HepG2 (cell line): ENCODE measurements around the gene MMP3. TPM values are rescaled to one million over a fixed set of nuclear protein-coding genes. Genes with fewer than 3 reads are reported as not detected.
A peak's percentile ranks its signal among the peaks of the same experiment; 100 is the strongest.

Experiments used
- ATAC-seq: fragments of 200-7000 bp; cut with Tn5 transposase; 3 replicates; pipeline ENCODE4 v1.9.1; 2020; ENCODE audit warnings: mild to moderate bottlenecking, moderate library complexity
- BruUV-seq: library from RNA; stranded (reverse); fragments of 400-500 nt; replicated peaks from 2 replicates; lab custom pipeline; 2021; lab: Mats Ljungman, UMichigan
- CTCF ChIA-PET: fragments of 300-600 bp; formaldehyde crosslinking; extraction: SDS; loops from one replicate; lab custom pipeline; 2021; ENCODE audit warnings: low total read pairs, inconsistent platforms, low intra/inter-chr PET ratio; lab: Yijun Ruan, JAX
- POLR2A ChIA-PET: fragments of 350-600 bp; sonication (Branson Sonifier 250); formaldehyde crosslinking; loops from one replicate; lab custom pipeline; 2020; ENCODE audit warnings: antibody characterized with exemption, inconsistent platforms; lab: Yijun Ruan, JAX
- DNase-seq: peaks from one replicate; pipeline ENCODE4 v3.0.0-alpha.2; 2015; ENCODE audit warnings: low spot score
- FAIRE-seq: peaks from 3 replicates; lab custom pipeline; 2011; peaks lifted over from hg19 to GRCh38; lab: Jason Lieb, UNC
- H2AFZ ChIP-seq: one replicate; pipeline ENCODE4 v1.6.1; 2011; ENCODE audit warnings: low read length, inconsistent platforms
- H3K27ac ChIP-seq: fragments of 300-600 bp; 3 replicates; pipeline ENCODE4 v1.8.0; 2011; ENCODE audit warnings: mixed run types, mild to moderate bottlenecking, mixed read lengths, low read length, inconsistent platforms; ENCODE audit not compliant: insufficient read depth; ENCODE audit errors: extremely low read length
- H3K27me3 ChIP-seq, 2 experiments: fragments of 200-600 bp in 1 of 2; 2 replicates in 1 of 2; 3 replicates in 1 of 2; pipeline versions ENCODE4 v1.6.0 to v1.8.0; 2011; ENCODE audit warnings: low read length in 2 of 2, mild to moderate bottlenecking in 2 of 2, moderate library complexity in 2 of 2, inconsistent platforms in 1 of 2; ENCODE audit not compliant: insufficient read depth in 2 of 2, control insufficient read depth in 1 of 2
- H3K36me3 ChIP-seq, 2 experiments: fragments of 200-600 bp in 1 of 2; replicated peaks in 1 of 2; 2 replicates in 1 of 2; 3 replicates in 1 of 2; pipeline versions ENCODE4 v1.5.1 to v1.8.0; 2011; ENCODE audit warnings: low read length in 2 of 2, inconsistent platforms in 1 of 2; ENCODE audit not compliant: insufficient read depth in 2 of 2, control insufficient read depth in 1 of 2
- H3K4me1 ChIP-seq: 2 replicates; pipeline ENCODE4 v1.5.1; 2012; ENCODE audit warnings: low read length, inconsistent platforms; ENCODE audit not compliant: insufficient read depth
- H3K4me2 ChIP-seq: 2 replicates; pipeline ENCODE4 v1.6.0; 2011; ENCODE audit warnings: low read depth, low read length, inconsistent platforms
- H3K4me3 ChIP-seq, 3 experiments: fragments of 200-600 bp in 1 of 3; sonication (generic), shearing (Covaris generic) in 1 of 3; replicated peaks in 1 of 3; 2 replicates each; pipeline ENCODE4 v1.5.1; 2011 to 2016; ENCODE audit warnings: low read length in 3 of 3, inconsistent platforms in 2 of 3, low read depth in 2 of 3, mild to moderate bottlenecking in 2 of 3, control low read depth in 1 of 3, mixed read lengths in 1 of 3; ENCODE audit not compliant: insufficient read depth in 1 of 3
- H3K79me2 ChIP-seq: one replicate; pipeline ENCODE4 v1.6.1; 2011; ENCODE audit warnings: low read length, inconsistent platforms; ENCODE audit not compliant: insufficient read depth
- H3K9ac ChIP-seq: 2 replicates; pipeline ENCODE4 v1.6.0; 2011; ENCODE audit warnings: mild to moderate bottlenecking, low read depth, low read length, inconsistent platforms; ENCODE audit not compliant: insufficient read depth
- H3K9me3 ChIP-seq: 2 replicates; pipeline ENCODE4 v1.5.1; 2012; ENCODE audit warnings: mild to moderate bottlenecking, low read length
- H4K20me1 ChIP-seq: 2 replicates; pipeline ENCODE4 v1.6.0; 2011; ENCODE audit warnings: inconsistent platforms, mild to moderate bottlenecking, low read length, moderate library complexity; ENCODE audit not compliant: insufficient read depth
- BRCA1 ChIP-seq: sonication (generic); formaldehyde crosslinking; IDR thresholded peaks from 2 replicates; pipeline ENCODE4 v1.4.0; 2020; ENCODE audit warnings: missing genetic modification reagents
- NFE2L2 ChIP-seq: fragments of 150-350 bp; IDR thresholded peaks from 2 replicates; pipeline ENCODE4 v1.6.1; 2014; ENCODE audit warnings: low read length
- STAG1 ChIP-seq: sonication (generic); formaldehyde crosslinking; IDR thresholded peaks from 2 replicates; pipeline ENCODE4 v1.4.0; 2020; ENCODE audit warnings: missing genetic modification reagents
- TFAP4 ChIP-seq: sonication (generic); IDR thresholded peaks from 2 replicates; pipeline ENCODE4 v1.6.1; 2016; ENCODE audit warnings: low read depth, borderline replicate concordance
- XRCC5 ChIP-seq: fragments of 200-400 bp; formaldehyde crosslinking; optimal IDR thresholded peaks from 2 replicates; pipeline ENCODE3; 2017; ENCODE audit warnings: mild to moderate bottlenecking, low read length
- ZFP62 ChIP-seq: sonication (generic); formaldehyde crosslinking; IDR thresholded peaks from 2 replicates; pipeline ENCODE4 v1.4.0; 2020; ENCODE audit warnings: missing genetic modification reagents
- ZFP91 ChIP-seq: sonication (generic); formaldehyde crosslinking; IDR thresholded peaks from 2 replicates; pipeline ENCODE4 v1.9.0; 2022; ENCODE audit warnings: missing genetic modification reagents, mild to moderate bottlenecking, borderline replicate concordance
- ZNF446 ChIP-seq: sonication (generic); formaldehyde crosslinking; IDR thresholded peaks from 2 replicates; pipeline ENCODE4 v1.5.0; 2020; ENCODE audit warnings: mild to moderate bottlenecking, missing genetic modification reagents
- ZNF468 ChIP-seq: sonication (generic); formaldehyde crosslinking; IDR thresholded peaks from 2 replicates; pipeline ENCODE4 v1.8.0; 2022; ENCODE audit warnings: mild to moderate bottlenecking, moderate library complexity, missing genetic modification reagents
- WGBS: methylation state at CpG from one replicate; pipeline ENCODE4 v1.1.6; 2017; ENCODE audit warnings: low lambda C conversion rate; 5-methylcytosine and 5-hydroxymethylcytosine counted together
- in situ Hi-C: cut with HindIII; loops from 2 replicates; pipeline ENCODE4 v1.10.0; 2017; ENCODE audit warnings: low pct_unique_long_range_greater_than_20kb; ENCODE audit not compliant: extremely low pct_ligation_motif_present
- intact Hi-C: fragments of 100-400 bp; cut with micrococcal nuclease; formaldehyde crosslinking; loops from one replicate; pipeline ENCODE4 v1.10.0; 2022; ENCODE audit not compliant: unreplicated experiment
- polyA plus RNA-seq, 8 experiments: library from polyadenylated mRNA; depleted of rRNA in 3 of 8; stranded (reverse) in 7 of 8; unstranded in 1 of 8; fragments of >200 nt; fragmentation: Illumina TruSeq in 4 of 8; extraction: Trizol in 4 of 8; gene quantifications; 2 replicates each; pipeline versions ENCODE4 v1.2.1 to v1.2.3, GENCODE V29; 2011 to 2016; ENCODE audit warnings: low read depth in 4 of 8, missing spikeins in 1 of 8, mixed read lengths in 1 of 8; ENCODE audit not compliant: insufficient read depth in 1 of 8
- total RNA-seq, 5 experiments: library from RNA; depleted of rRNA; stranded (reverse); fragments of >200 nt; fragmentation: Illumina TruSeq; extraction: Trizol; gene quantifications; 2 replicates each; pipeline ENCODE4 v1.2.3, GENCODE V29; 2016; ENCODE audit warnings: low read depth in 1 of 5
- TF ChIP-seq, protein P1 (sequence below): sonication (generic); formaldehyde crosslinking; IDR thresholded peaks from 2 replicates; pipeline ENCODE4 v1.5.0; 2020; ENCODE audit warnings: mild to moderate bottlenecking, missing genetic modification reagents, moderate library complexity
- TF ChIP-seq, protein P2 (sequence below): sonication (generic); formaldehyde crosslinking; IDR thresholded peaks from 2 replicates; pipeline ENCODE4 v1.5.0; 2020; ENCODE audit warnings: missing genetic modification reagents, mild to moderate bottlenecking, borderline replicate concordance
- TF ChIP-seq, protein P3 (sequence below): sonication (generic); formaldehyde crosslinking; IDR thresholded peaks from 2 replicates; pipeline ENCODE4 v1.5.0; 2020; ENCODE audit warnings: missing genetic modification reagents

Gene MMP3
- total and polyA plus RNA-seq, 2 of the 13 experiments (the other 11 are each of a cell fraction or from before 2014, with no cell fraction given): 1.2 to 1.5 TPM

GRCh38 chr11:102807921-102808320 lies 35.5 kb downstream of the MMP3 start:
- CTCF ChIA-PET: no interaction called here
- ATAC-seq (peak; percentile 100), FAIRE-seq (peak; percentile 15), DNase-seq (peak; percentile 37)
- no peaks in the 10 kb centered on the region for H3K4me1 ChIP-seq
- no peak overlapping the region for H3K27ac ChIP-seq
- in situ Hi-C loops (loop anchor here (10.0 kb wide), 1 partner anchor 127 kb away; no protein-coding TSS in a partner anchor), intact Hi-C loops (loop anchor here (10.0 kb wide), 1 partner anchor 247 kb away; no protein-coding TSS in a partner anchor)
- H3K36me3 ChIP-seq: no peaks in the 10 kb centered on the region
- POLR2A ChIA-PET: no interaction called here
- H3K79me2 ChIP-seq: no peaks in the 10 kb centered on the region
- peaks cover 0 to 4% of the 10 kb centered on the region in 2 experiments; a peak in 2 of 5 replicates for H3K27me3 ChIP-seq
- TF ChIP-seq ZFP91 (CRISPR knock-in tag): 0 out of 2 replicates have a peak, but pooled peaks have one; percentile 24
- no peak for TF ChIP-seq ZNF446 (CRISPR knock-in tag)
- TF ChIP-seq, protein P1, sequence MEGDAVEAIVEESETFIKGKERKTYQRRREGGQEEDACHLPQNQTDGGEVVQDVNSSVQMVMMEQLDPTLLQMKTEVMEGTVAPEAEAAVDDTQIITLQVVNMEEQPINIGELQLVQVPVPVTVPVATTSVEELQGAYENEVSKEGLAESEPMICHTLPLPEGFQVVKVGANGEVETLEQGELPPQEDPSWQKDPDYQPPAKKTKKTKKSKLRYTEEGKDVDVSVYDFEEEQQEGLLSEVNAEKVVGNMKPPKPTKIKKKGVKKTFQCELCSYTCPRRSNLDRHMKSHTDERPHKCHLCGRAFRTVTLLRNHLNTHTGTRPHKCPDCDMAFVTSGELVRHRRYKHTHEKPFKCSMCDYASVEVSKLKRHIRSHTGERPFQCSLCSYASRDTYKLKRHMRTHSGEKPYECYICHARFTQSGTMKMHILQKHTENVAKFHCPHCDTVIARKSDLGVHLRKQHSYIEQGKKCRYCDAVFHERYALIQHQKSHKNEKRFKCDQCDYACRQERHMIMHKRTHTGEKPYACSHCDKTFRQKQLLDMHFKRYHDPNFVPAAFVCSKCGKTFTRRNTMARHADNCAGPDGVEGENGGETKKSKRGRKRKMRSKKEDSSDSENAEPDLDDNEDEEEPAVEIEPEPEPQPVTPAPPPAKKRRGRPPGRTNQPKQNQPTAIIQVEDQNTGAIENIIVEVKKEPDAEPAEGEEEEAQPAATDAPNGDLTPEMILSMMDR: peak; percentile 65
- peak; percentile 58; the same call in 1 of the 2 replicates for TF ChIP-seq TFAP4
- TF ChIP-seq, protein P2, sequence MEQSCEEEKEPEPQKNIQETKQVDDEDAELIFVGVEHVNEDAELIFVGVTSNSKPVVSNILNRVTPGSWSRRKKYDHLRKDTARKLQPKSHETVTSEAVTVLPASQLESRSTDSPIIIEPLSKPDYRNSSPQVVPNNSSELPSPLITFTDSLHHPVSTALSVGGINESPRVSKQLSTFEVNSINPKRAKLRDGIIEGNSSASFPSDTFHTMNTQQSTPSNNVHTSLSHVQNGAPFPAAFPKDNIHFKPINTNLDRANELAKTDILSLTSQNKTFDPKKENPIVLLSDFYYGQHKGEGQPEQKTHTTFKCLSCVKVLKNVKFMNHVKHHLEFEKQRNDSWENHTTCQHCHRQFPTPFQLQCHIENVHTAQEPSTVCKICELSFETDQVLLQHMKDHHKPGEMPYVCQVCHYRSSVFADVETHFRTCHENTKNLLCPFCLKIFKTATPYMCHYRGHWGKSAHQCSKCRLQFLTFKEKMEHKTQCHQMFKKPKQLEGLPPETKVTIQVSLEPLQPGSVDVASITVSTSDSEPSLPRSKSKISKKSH (CRISPR knock-in tag): 0 out of 2 replicates have a peak, but pooled peaks have one; percentile 18
- TF ChIP-seq ZFP62: no peak
- no peak for TF ChIP-seq BRCA1 (CRISPR knock-in tag)
- no peak for TF ChIP-seq ZNF468 (CRISPR knock-in tag)
- peak; percentile 79 for TF ChIP-seq XRCC5
- TF ChIP-seq STAG1 (CRISPR knock-in tag): peak; percentile 65
- TF ChIP-seq NFE2L2: no peak
- TF ChIP-seq, protein P3, sequence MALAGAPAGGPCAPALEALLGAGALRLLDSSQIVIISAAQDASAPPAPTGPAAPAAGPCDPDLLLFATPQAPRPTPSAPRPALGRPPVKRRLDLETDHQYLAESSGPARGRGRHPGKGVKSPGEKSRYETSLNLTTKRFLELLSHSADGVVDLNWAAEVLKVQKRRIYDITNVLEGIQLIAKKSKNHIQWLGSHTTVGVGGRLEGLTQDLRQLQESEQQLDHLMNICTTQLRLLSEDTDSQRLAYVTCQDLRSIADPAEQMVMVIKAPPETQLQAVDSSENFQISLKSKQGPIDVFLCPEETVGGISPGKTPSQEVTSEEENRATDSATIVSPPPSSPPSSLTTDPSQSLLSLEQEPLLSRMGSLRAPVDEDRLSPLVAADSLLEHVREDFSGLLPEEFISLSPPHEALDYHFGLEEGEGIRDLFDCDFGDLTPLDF (CRISPR knock-in tag): no peak
- H3K4me3 ChIP-seq: peak overlapping the region in 1 of 3 experiments; percentile 37; a peak in 1 of 6 replicates
- H3K9me3 ChIP-seq: no peaks in the 10 kb centered on the region
- H3K9ac ChIP-seq: no peak overlapping the region
- peak overlapping the region; percentile 31; the same call in 1 of the 2 replicates for H3K4me2 ChIP-seq
- WGBS: 19% methylated on average over 13 of the region's 19 CpGs
- no TSS peak for BruUV-seq
- no peaks in the 10 kb centered on the region for H4K20me1 ChIP-seq
- no peak overlapping the region for H2AFZ ChIP-seq
